HG03571 (cell line): ENCODE results near the gene ACTG2.
A peak's percentile ranks its signal among the peaks of the same experiment; 100 is the strongest.
"Not testable (repeated sequence)": the region's sequence is repeated elsewhere in the genome, so short reads cannot be mapped to it uniquely, and the experiment has no call there.

Experiments used
- ATAC-seq: cut with Tn5 transposase; IDR thresholded peaks from one replicate; pipeline ENCODE4 v1.9.1; 2021; ENCODE audit not compliant: unreplicated experiment

Gene ACTG2

DNA sequence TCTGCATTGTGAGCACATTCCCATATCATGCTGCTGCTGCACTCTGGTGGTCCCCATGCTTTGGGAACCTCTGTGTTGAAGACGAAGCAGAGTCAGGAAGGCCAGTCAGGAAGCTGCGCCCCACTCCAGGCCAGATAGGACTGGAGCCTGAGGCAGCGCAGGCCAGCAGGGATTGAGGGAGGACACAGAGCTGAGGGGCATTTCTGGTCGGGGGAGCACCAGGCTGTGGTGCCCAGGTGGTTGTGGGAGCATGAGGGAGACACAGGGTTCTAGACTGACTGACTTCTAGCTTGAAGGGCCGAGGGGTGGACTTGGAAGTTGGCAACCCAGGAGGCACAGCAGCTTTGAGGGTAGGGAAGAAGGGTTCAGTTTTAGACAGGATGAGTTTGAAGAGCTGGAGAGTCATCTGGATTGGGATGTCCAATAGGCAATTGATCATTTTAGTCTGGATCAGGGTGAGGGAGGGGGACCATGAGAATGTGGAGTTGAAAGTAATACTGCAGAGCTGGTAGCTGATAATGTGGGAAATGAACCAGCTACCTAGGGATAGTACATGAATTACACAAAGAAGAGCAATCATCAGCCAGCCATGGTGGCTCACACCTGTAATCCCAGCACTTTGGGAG is 1.4 kb upstream of the ACTG2 start:
- ATAC-seq, result no peak

DNA sequence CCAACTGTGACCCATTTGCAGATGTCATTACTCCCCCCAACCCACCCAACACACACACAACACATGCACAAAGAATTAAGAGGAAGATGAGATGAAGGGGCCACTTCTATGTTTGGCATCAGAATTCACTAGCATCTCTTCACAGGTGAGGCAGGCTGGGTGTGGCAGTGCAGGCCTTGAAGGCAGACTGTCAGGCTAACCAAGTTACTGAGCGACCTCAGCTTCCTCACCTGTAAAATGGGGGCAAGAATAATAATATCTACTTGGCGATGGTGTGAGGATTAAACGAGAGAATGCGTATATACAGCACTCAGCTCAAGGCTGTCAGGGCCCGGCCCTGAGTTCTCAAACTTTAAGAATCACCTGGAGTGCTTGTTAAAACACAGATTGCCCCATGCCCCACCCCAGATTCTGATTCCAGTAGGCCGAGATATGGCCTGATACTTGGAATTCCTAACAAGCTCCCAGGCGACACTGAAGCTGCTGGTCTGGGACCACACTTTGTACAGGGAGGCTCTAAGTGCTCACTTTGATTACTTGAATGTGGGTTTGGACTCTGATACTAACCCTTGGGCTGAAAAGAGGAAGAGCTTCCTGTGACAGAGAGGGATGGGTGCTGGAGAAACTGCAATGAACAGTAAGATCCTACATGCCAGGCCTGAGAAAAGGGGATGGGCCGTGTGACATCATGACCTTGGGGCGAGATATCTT is 1.1 kb downstream of the ACTG2 start:
- ATAC-seq, result no peak

GRCh38 chr2:73894475-73894850 is 1.7 kb downstream of the ACTG2 start:
- no peak for ATAC-seq

GRCh38 chr2:73894877-73895276 is 2.1 kb downstream of the ACTG2 start:
- no peak for ATAC-seq

DNA sequence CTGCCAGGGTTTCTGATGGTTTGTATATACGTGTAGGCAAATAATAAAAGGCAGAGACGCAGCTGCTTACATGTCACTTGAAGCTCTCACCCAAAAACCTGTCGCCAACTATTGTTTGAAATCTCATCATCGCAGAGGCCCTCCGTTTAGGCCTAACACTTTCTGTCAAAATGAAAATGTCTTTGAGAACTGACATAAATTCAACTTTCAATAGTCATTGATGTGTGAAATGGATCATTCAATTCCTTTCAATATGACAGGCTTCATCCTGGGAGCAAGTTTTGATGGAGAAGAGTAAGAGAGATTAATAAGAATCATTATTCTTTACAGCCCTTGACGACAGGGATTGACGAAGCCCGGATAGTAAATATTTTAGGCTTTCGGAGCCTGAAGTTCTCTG is 2.7 kb downstream of the ACTG2 start:
- no peak for ATAC-seq

DNA sequence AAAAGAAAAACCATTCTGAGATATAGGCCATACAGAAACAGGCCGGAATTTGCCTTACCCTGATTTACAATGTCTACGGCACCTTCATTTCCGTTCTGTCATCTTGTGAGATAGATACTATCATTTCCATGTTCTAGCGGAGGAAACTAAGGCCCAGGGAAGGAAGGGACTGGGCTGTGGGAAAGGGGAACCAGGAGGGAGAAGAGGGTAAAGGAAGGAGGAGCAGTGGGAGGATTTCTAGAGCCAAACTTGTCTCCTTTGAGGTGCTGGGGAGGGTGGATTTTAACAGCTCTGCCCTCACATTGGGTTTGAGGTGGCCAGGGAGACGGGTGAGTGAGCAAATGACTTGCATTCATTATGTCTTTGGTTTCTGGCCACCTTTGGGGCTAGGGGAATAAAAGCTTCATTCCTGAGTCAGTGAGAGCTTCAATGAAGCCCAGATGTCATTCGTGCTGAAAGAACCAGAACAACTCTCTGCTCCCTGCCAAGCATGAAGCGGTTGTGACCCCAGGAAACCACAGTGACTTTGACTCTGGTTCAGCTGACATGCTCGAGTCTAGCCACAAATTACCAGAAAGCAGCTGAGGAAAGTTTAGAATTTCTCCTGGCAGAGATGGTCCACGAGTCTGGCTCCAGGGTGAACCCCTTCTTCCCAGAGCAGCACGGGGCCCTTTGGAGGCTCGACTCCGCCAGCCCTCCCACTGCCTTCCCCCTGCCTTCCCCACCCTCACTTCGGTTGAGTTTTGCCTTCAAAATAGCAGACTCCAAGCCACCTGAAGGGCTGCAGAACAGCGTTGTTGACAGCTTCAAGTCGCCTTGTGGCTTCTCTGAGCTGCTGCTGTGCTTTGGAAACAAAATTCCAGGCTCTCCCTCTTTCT is 3.8 kb downstream of the ACTG2 start:
- ATAC-seq, result peak; percentile 86

GRCh38 chr2:73897240-73897583 is 4.4 kb downstream of the ACTG2 start:
- no peak for ATAC-seq

GRCh38 chr2:73897934-73898333 is 5.1 kb downstream of the ACTG2 start:
- ATAC-seq, result no peak

DNA sequence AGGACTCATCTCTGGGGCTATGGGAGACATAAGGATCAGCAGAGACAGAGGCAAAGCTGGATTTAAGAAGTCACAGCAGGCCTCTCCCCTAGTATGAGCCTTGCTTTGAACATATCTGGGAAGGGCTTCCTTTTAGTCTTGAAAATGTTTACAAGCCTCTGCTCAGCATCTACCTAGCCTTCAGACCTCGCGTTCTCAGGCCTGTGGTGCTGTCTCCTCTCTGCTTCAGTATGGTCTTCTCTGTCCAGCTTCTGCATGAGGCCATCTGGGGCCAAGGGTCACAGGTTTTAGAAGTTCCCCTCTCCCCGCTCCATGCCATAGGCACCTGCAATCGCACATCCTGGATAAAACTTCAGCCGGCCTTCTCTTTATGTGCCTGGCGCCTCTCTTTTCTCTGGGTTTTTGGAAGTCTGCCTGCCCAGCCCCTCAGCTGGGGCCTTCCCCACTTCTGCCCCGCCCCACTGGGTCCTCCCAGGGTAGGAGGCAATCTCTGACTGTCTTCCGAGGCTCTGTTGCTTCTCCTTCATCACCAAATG is 7.1 kb downstream of the ACTG2 start:
- ATAC-seq, result no peak

DNA sequence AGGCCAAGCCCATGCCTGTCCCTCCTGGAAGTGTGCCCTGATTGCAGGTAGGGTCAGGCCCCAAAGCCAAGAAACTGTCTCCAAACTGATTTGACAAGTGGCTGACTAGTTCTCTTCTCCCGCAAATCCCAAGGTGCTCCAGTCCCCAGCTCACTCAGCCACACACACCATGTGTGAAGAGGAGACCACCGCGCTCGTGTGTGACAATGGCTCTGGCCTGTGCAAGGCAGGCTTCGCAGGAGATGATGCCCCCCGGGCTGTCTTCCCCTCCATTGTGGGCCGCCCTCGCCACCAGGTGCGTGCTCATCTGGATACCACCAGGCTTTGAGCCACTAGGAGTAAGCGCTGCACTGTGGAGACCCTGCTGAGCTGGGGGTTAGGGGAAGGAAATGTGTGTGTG is 8.3 kb downstream of the ACTG2 start:
- no peak for ATAC-seq

- no peak for ATAC-seq
Measured at GRCh38 chr2:73902284-73902683, 9.5 kb downstream of the ACTG2 start.

GRCh38 chr2:73903313-73903712 is 10.5 kb downstream of the ACTG2 start:
- no peak for ATAC-seq

DNA sequence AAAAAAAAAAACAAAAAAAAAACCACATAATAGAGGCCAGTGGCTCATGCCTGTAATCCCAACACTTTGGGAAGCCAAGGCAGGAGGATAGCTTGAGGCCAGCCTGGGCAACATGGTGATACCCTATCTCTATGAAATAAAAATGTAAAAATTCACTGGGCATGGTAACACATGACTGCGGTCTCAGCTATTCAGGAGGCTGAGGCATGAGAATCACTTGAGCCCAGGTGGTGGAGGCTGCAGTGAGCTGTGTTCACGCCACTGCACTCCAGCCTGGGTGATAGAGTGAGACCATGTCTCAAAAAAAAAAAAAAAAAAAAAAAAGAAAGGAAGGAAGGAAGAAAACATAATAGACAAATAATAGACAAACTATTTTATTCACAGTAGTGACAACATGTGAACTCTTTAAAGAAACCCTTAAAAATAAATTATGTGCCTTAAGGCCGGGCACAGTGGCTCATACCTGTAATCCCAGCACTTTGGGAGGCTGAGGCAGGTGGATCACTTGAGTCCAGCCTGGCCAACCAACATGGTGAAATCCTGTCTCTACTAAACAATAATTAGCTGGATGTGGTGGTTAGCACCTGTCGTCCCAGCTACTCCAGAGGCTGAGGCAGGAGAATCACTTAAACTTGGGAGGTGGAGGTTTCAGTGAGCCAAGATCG is 11.3 kb downstream of the ACTG2 start:
- not testable (repeated sequence) for ATAC-seq

- ATAC-seq, result no peak
Measured at GRCh38 chr2:73904952-73905351, 12.1 kb downstream of the ACTG2 start.

DNA sequence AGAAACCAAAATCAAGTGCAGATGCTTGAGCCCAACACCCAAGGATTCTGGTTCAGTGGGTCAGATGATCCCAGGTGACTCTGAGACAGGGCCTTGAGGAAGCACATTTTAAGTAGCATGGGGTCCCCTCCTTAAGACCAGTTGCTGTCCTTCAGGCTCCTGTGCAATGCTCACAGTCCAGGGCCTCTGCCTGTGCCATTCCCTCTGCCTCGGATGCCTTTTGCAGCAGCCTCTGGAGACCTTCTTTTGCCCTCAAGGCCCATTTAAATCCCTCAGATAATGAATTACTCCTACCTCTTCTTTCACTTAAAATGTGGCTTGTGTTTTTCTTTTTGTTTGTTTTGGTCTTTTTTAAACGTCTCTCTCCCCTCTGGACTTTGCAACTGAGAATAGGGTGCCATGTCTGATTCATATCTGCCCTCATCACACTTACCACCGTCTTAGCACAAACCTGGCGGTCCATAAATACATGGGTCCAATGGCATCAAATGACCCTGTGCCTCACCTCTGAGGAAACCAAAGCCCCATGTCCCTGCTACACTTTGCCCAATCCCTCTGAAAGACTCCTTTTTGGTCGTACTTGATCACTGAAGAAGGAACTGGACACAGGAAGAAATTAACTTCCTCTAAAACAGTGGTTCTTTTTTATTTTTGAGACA is 14.2 kb downstream of the ACTG2 start:
- ATAC-seq, result no peak

DNA sequence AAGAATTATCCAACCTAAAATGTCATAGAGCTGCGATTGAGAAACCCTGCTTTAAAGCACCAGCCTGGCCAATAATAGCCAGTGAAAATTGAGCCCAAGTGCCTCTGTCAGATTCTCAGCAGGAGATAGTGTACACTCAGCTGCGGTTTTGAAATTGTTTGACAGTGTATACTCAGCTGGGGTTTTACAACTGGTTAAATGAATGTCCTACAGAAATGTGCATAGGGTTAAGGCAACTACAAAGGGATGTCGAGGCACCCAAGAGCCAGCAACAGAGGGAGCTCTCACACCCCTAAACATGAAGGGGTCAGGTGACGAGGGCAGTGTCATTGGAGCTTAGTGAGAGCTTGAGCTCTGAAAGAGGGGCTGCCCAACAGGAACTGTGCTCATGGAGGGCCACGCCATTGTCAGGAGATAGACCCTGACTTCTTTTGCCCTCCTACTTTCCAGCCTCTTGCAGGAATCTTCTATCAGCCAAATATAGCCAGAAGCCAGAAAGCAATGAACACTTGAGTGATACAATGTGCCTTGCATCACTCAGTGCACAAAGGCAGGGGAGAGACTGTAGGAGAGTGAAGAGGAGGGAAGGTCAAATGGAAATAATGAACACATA is 15.1 kb downstream of the ACTG2 start:
- ATAC-seq, result no peak

- no peak for ATAC-seq
Measured at GRCh38 chr2:73908689-73909652, 16.2 kb downstream of the ACTG2 start.

- no peak for ATAC-seq
Measured at GRCh38 chr2:73910873-73911547, 18.2 kb downstream of the ACTG2 start.
